Measurements from ENCODE around the gene ABCC6. TPM values are rescaled to one million over a fixed set of nuclear protein-coding genes. Genes with fewer than 3 reads are reported as not detected.

The ABCC6 gene
- total RNA-seq, 1 experiment from 2014 or later: 1.1 TPM

GRCh38 chr16:16141784-16142396 is 81.4 kb downstream of the ABCC6 start:
- WGBS (ENCODE audit: extremely low coverage, insufficient read length, low lambda C conversion rate): no CpG with 5 or more reads among the region's 7 CpGs
- H3K23me2 ChIP-seq (ENCODE audit: insufficient read length, low read depth, low read length, poor library complexity, severe bottlenecking): no peaks in the 10 kb centered on the region
- no peak overlapping the region for H3K18ac ChIP-seq (ENCODE audit: insufficient read length, low read depth, low read length)
- no peak overlapping the region for H3K9ac ChIP-seq (ENCODE audit: extremely low read depth, insufficient read length, low read length)
- no peak overlapping the region for H3K14ac ChIP-seq (ENCODE audit: insufficient read depth, low read length)
- no peak for DNase-seq
- no peak overlapping the region for H2BK120ac ChIP-seq (ENCODE audit: low read depth, low read length, poor library complexity, severe bottlenecking)
- no peaks in the 10 kb centered on the region for H3K27me3 ChIP-seq (ENCODE audit: insufficient read depth, low read length)
- H2AK5ac ChIP-seq (ENCODE audit: insufficient read length, low read length): no peak overlapping the region
- Mint-ChIP-seq H3K27me3 (ENCODE audit: low read depth) (peaks cover 1% of the 10 kb centered on the region; the same call in 1 of the 2 replicates), H3K27ac (peak overlapping the region in 1 of 3 experiments; percentile 84; a peak in 2 of 7 replicates), H3K4me1 (peaks cover 10 to 14% of the 10 kb centered on the region in 2 experiments), H3K4me3 (no peak overlapping the region), H3K9me3 (no peaks in the 10 kb centered on the region), H3K36me3 (ENCODE audit: insufficient read depth in 1 of 3, low read depth in 3 of 3) (peaks cover 26 to 69% (median 63%) of the 10 kb centered on the region in 3 experiments; a peak in 6 of 7 replicates)
- H2BK20ac ChIP-seq (ENCODE audit: low read depth, low read length, poor library complexity, severe bottlenecking): no peak overlapping the region
- H3K23ac ChIP-seq (ENCODE audit: insufficient read length, low read depth, low read length): no peak overlapping the region
- no peak overlapping the region for H2BK15ac ChIP-seq (ENCODE audit: low read depth, low read length)
- no peak overlapping the region for H3K27ac ChIP-seq (ENCODE audit: insufficient read length, low read depth, low read length)
- H4K20me1 ChIP-seq (ENCODE audit: control insufficient read depth, insufficient read depth, insufficient read length): no peaks in the 10 kb centered on the region
- no peak for TF ChIP-seq CTCF (conservative IDR thresholded peaks at IDR 0.05)
- no peak overlapping the region for H3T11ph ChIP-seq (ENCODE audit: low read length)
- H3K9me3 ChIP-seq (ENCODE audit: control insufficient read depth, low read depth, low read length): no peaks in the 10 kb centered on the region
- no peak overlapping the region for H3K4ac ChIP-seq (ENCODE audit: low read depth, low read length)
- H2BK5ac ChIP-seq (ENCODE audit: insufficient read length, low read length): no peak overlapping the region
- no peak overlapping the region for H4K5ac ChIP-seq (ENCODE audit: insufficient read length, low read depth, low read length)
- no peak overlapping the region for H2BK12ac ChIP-seq (ENCODE audit: insufficient read length, low read depth, low read length)
- no peak overlapping the region for H2AFZ ChIP-seq (ENCODE audit: low read length)
- H4K8ac ChIP-seq (replicated peaks; ENCODE audit: insufficient read length, low read depth, low read length): no peak overlapping the region
- H4K91ac ChIP-seq (ENCODE audit: insufficient read length, low read depth, low read length): no peak overlapping the region
- no peak overlapping the region for H3K4me2 ChIP-seq (ENCODE audit: insufficient read depth, insufficient read length, low read length)
- H3K79me2 ChIP-seq (ENCODE audit: insufficient read depth, low read length): no peaks in the 10 kb centered on the region
- H3K56ac ChIP-seq (ENCODE audit: insufficient read length, low read depth, low read length): no peak overlapping the region
- H3K79me1 ChIP-seq (ENCODE audit: insufficient read depth, low read depth, low read length, poor library complexity, severe bottlenecking): no peaks in the 10 kb centered on the region
- no peaks in the 10 kb centered on the region for H3K4me1 ChIP-seq (ENCODE audit: insufficient read depth, low read length)
